ENCODE results near the gene SCGB2B2.

DNA sequence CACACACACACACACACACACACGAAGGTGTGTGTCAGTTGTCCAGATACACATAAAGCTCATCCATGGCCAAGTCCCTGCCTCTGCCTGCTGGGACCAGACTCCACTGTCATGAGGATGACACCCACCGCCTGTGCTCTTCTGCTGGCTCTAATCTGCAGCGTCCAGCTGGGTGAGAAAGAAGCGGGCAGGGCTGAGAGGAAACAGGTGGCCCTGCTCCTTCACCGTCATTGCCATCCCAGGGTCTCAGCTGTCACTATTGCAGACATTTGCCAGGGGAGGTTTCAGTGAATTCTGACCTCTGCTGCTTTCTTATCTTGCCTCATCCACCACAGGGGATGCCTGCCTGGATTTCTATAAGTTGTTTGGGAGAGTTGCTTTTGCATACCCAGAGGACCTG is 31.4 kb downstream of the SCGB2B2 start:
- no peak for TF ChIP-seq POLR2AphosphoS5 (IDR thresholded peaks at IDR 0.05; ENCODE audit: borderline replicate concordance, low read depth, low read length)
- TF ChIP-seq EZH2 (IDR thresholded peaks at IDR 0.05), result no peak
- no peak for TF ChIP-seq FOXP2 (optimal IDR thresholded peaks at IDR 0.05; ENCODE audit: control extremely low read depth, extremely low read length, insufficient read depth)
